ENCODE measurements around the gene ESYT3.

The ESYT3 gene

DNA sequence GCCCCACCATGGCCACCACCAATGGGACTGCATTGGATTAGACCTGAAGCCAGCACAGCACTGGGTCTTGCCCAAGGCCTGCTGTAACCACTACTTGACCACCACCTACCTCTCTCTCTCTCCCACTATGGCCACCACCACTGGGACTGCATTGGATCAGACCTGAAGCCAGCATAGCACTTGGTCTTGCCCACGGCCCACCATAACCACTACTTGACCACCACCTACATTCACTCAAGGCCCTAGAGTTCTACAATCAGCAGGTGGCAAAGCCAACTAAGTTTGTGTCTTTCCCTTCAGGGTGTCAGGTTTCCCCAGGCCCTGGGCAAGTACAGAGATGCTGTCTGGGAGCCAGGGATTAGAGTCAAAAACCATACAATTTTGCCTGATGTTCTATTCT is 57.6 kb downstream of the ESYT3 start:
- Histone ChIP-seq H2BK5ac (ENCODE audit: low read depth, low read length, poor library complexity) (no peak overlapping the region), H3K4me2 (ENCODE audit: low read length) (no peak overlapping the region), H2BK120ac (ENCODE audit: insufficient read depth, low read length, poor library complexity) (no peak overlapping the region), H3K23ac (ENCODE audit: low read length) (no peak overlapping the region), H4K8ac (ENCODE audit: low read depth, low read length) (no peak overlapping the region), H2BK12ac (ENCODE audit: low read length) (no peak overlapping the region), H3K27ac (ENCODE audit: low read depth, low read length) (no peak overlapping the region), H2AK5ac (ENCODE audit: low read length) (no peak overlapping the region), H4K91ac (ENCODE audit: low read depth, low read length) (no peak overlapping the region), H3K27me3 (ENCODE audit: insufficient read depth, low read length) (no peaks in the 10 kb centered on the region), H2AFZ (ENCODE audit: insufficient read depth, low read length, poor library complexity) (no peak overlapping the region), H3K79me1 (ENCODE audit: low read length) (no peaks in the 10 kb centered on the region), H3K4me1 (ENCODE audit: control insufficient read depth in 1 of 2, insufficient read depth in 2 of 2, low read length in 2 of 2) (no peaks in the 10 kb centered on the region), H3K79me2 (ENCODE audit: control insufficient read depth, insufficient read depth, low read length, poor library complexity) (no peaks in the 10 kb centered on the region), H3K4me3 (ENCODE audit: low read depth, low read length) (no peak overlapping the region), H3K18ac (ENCODE audit: low read length) (no peak overlapping the region), H3K14ac (ENCODE audit: low read length) (no peak overlapping the region), H3K36me3 (ENCODE audit: control insufficient read depth in 1 of 2, insufficient read depth in 2 of 2, low read length in 2 of 2) (no peaks in the 10 kb centered on the region), H3K4ac (ENCODE audit: low read depth, low read length) (no peak overlapping the region), H4K12ac (ENCODE audit: low read depth, low read length) (no peak overlapping the region), H3K9me3 (ENCODE audit: insufficient read depth, low read depth, low read length) (no peaks in the 10 kb centered on the region), H3K9ac (ENCODE audit: low read length) (no peak overlapping the region)
- no peak for DNase-seq
- no CpG with 5 or more reads among the region's 1 CpG for WGBS (ENCODE audit: extremely low coverage, insufficient coverage, insufficient read length)

DNA sequence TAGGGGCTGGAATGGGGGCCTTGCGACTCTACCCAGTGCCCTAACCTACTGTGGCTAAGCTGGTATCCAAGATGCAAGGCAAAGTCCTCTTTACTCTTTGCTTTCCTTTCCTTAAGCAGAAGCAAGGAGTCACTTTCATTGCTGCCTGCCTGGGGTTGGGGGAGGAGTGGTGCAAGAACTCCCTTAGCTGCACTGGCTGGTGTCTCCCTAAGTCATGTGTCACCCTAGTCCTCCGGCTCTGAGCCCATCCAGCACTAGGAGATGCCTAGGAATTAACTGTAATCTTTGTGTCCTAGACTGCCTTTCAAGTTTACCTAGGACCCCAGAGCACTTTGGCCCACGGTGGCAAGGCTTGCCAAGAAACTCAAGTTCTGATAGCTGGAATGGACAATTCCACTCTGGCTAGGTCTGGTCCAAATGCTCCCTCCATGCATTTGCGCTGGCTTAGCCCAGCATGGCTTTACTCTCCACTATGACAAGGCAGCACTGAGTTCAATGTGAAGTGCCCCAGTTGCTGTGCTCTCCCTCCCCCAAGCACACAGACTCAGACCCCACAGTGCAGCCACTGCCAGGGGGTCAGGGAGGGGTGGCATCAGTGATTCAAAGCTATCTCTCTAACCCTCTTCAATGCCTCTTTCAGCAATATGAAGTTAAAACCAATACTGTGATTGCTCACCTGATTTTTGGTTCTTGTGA is 58.7 kb downstream of the ESYT3 start:
- H3K9ac ChIP-seq (ENCODE audit: low read length): no peak overlapping the region
- H2BK5ac ChIP-seq (ENCODE audit: low read depth, low read length, poor library complexity): no peak overlapping the region
- H4K12ac ChIP-seq (ENCODE audit: low read depth, low read length): no peak overlapping the region
- H4K91ac ChIP-seq (ENCODE audit: low read depth, low read length): no peak overlapping the region
- H3K27me3 ChIP-seq (ENCODE audit: insufficient read depth, low read length): no peaks in the 10 kb centered on the region
- no CpG with 5 or more reads among the region's 4 CpGs for WGBS (ENCODE audit: extremely low coverage, insufficient coverage, insufficient read length)
- no peak overlapping the region for H3K14ac ChIP-seq (ENCODE audit: low read length)
- no peak overlapping the region for H2BK120ac ChIP-seq (ENCODE audit: insufficient read depth, low read length, poor library complexity)
- H3K4me3 ChIP-seq (ENCODE audit: low read depth, low read length): no peak overlapping the region
- no peak overlapping the region for H3K4ac ChIP-seq (ENCODE audit: low read depth, low read length)
- no peaks in the 10 kb centered on the region for H3K79me1 ChIP-seq (ENCODE audit: low read length)
- H2AFZ ChIP-seq (ENCODE audit: insufficient read depth, low read length, poor library complexity): no peak overlapping the region
- H2AK5ac ChIP-seq (ENCODE audit: low read length): no peak overlapping the region
- no peaks in the 10 kb centered on the region for H3K9me3 ChIP-seq (ENCODE audit: insufficient read depth, low read depth, low read length)
- H3K18ac ChIP-seq (ENCODE audit: low read length): no peak overlapping the region
- no peak overlapping the region for H2BK12ac ChIP-seq (ENCODE audit: low read length)
- H3K23ac ChIP-seq (ENCODE audit: low read length): no peak overlapping the region
- no peak overlapping the region for H3K4me2 ChIP-seq (ENCODE audit: low read length)
- no peaks in the 10 kb centered on the region for H3K4me1 ChIP-seq (ENCODE audit: control insufficient read depth in 1 of 2, insufficient read depth in 2 of 2, low read length in 2 of 2)
- H3K36me3 ChIP-seq (ENCODE audit: control insufficient read depth in 1 of 2, insufficient read depth in 2 of 2, low read length in 2 of 2): no peaks in the 10 kb centered on the region
- no peak overlapping the region for H3K27ac ChIP-seq (ENCODE audit: low read depth, low read length)
- DNase-seq: no peak
- no peaks in the 10 kb centered on the region for H3K79me2 ChIP-seq (ENCODE audit: control insufficient read depth, insufficient read depth, low read length, poor library complexity)
- H4K8ac ChIP-seq (ENCODE audit: low read depth, low read length): no peak overlapping the region

DNA sequence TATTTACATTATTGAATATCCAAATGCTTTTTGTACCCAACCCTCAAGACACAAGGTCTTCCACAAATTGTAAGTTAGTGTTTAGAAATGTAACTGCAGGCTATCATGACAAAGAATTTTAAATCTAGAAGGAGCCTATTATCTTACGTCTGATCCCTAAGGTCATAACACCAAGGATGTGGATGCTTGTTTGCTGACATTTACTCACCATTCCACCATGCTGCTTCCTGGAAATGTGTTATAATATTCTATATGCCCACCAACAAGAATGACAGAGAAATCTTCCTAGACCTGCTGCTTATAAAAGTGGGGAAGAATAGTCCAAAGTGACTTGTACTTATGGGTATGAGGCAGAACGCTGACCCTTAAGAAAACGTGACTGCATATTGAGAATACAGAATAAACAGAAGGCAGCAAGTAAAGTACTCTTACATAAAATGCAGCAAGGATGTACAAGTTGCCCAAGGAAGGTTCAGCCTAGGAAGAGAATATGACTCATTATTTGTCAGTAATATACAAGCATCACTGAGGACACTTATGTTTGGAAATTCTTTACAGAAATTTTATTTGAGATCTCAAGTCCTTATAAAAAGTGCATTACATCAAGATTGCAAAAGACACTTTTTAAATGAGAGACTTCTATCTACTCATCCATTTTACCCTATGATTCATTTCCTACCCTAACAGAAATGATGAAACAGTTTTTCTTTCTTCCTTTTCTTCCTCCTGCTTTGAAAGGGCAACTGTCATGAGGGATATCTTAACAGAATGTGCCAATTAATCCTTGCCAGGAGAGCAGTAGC is 59.6 kb downstream of the ESYT3 start:
- Histone ChIP-seq H3K36me3 (ENCODE audit: control insufficient read depth in 1 of 2, insufficient read depth in 2 of 2, low read length in 2 of 2) (no peaks in the 10 kb centered on the region), H2BK120ac (ENCODE audit: insufficient read depth, low read length, poor library complexity) (no peak overlapping the region), H3K9me3 (ENCODE audit: insufficient read depth, low read depth, low read length) (no peaks in the 10 kb centered on the region), H3K23ac (ENCODE audit: low read length) (no peak overlapping the region), H2AK5ac (ENCODE audit: low read length) (no peak overlapping the region), H2AFZ (ENCODE audit: insufficient read depth, low read length, poor library complexity) (no peak overlapping the region), H4K8ac (ENCODE audit: low read depth, low read length) (no peak overlapping the region), H3K4me1 (ENCODE audit: control insufficient read depth in 1 of 2, insufficient read depth in 2 of 2, low read length in 2 of 2) (no peaks in the 10 kb centered on the region), H2BK12ac (ENCODE audit: low read length) (no peak overlapping the region), H4K12ac (ENCODE audit: low read depth, low read length) (no peak overlapping the region), H3K18ac (ENCODE audit: low read length) (no peak overlapping the region), H3K79me1 (ENCODE audit: low read length) (no peaks in the 10 kb centered on the region), H3K27ac (ENCODE audit: low read depth, low read length) (no peak overlapping the region), H3K79me2 (ENCODE audit: control insufficient read depth, insufficient read depth, low read length, poor library complexity) (no peaks in the 10 kb centered on the region), H3K27me3 (ENCODE audit: insufficient read depth, low read length) (no peaks in the 10 kb centered on the region), H3K4me2 (ENCODE audit: low read length) (no peak overlapping the region), H3K14ac (ENCODE audit: low read length) (no peak overlapping the region), H2BK5ac (ENCODE audit: low read depth, low read length, poor library complexity) (no peak overlapping the region), H3K9ac (ENCODE audit: low read length) (no peak overlapping the region), H4K91ac (ENCODE audit: low read depth, low read length) (no peak overlapping the region), H3K4me3 (ENCODE audit: low read depth, low read length) (no peak overlapping the region), H3K4ac (ENCODE audit: low read depth, low read length) (no peak overlapping the region)
- WGBS (ENCODE audit: extremely low coverage, insufficient coverage, insufficient read length): no CpG with 5 or more reads among the region's 3 CpGs
- peak in 1 of 2 donors; percentile 10 for DNase-seq

DNA sequence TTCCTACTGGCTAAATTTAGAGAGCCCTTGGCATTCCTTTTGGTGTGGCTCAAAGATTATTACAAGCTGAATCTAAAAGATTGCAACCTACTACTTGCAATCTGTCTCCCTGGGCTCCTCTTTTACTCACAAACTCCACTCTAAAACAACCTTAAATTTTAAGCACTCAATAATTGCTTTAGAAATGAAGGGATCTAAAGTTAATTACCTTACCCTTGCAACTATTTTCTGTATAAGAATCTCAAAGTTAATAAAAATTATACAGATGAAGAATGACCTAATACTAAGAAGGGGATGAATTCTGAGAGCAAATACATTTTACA is 60.2 kb downstream of the ESYT3 start:
- Histone ChIP-seq H4K8ac (ENCODE audit: low read depth, low read length) (no peak overlapping the region), H3K23ac (ENCODE audit: low read length) (no peak overlapping the region), H3K4me1 (ENCODE audit: control insufficient read depth in 1 of 2, insufficient read depth in 2 of 2, low read length in 2 of 2) (no peaks in the 10 kb centered on the region), H2AFZ (ENCODE audit: insufficient read depth, low read length, poor library complexity) (no peak overlapping the region), H3K9me3 (ENCODE audit: insufficient read depth, low read depth, low read length) (no peaks in the 10 kb centered on the region), H3K18ac (ENCODE audit: low read length) (no peak overlapping the region), H3K4me3 (ENCODE audit: low read depth, low read length) (no peak overlapping the region), H2BK5ac (ENCODE audit: low read depth, low read length, poor library complexity) (no peak overlapping the region), H4K91ac (ENCODE audit: low read depth, low read length) (no peak overlapping the region), H3K36me3 (ENCODE audit: control insufficient read depth in 1 of 2, insufficient read depth in 2 of 2, low read length in 2 of 2) (peaks cover 0 to under 1% of the 10 kb centered on the region in 2 experiments), H2AK5ac (ENCODE audit: low read length) (no peak overlapping the region), H4K12ac (ENCODE audit: low read depth, low read length) (no peak overlapping the region), H3K14ac (ENCODE audit: low read length) (no peak overlapping the region), H3K27ac (ENCODE audit: low read depth, low read length) (no peak overlapping the region), H3K9ac (ENCODE audit: low read length) (no peak overlapping the region), H2BK12ac (ENCODE audit: low read length) (no peak overlapping the region), H3K79me1 (ENCODE audit: low read length) (no peaks in the 10 kb centered on the region), H2BK120ac (ENCODE audit: insufficient read depth, low read length, poor library complexity) (no peak overlapping the region), H3K4ac (ENCODE audit: low read depth, low read length) (no peak overlapping the region), H3K79me2 (ENCODE audit: control insufficient read depth, insufficient read depth, low read length, poor library complexity) (no peaks in the 10 kb centered on the region), H3K27me3 (ENCODE audit: insufficient read depth, low read length) (no peaks in the 10 kb centered on the region), H3K4me2 (ENCODE audit: low read length) (no peak overlapping the region)
- no peak for DNase-seq
